Stimulated activated CD4-positive, alpha-beta T cell treated with anti-CD3 and anti-CD28 coated beads, Interleukin-12 subunit alpha, Interleukin-12 subunit beta, amount 100 ng/mL, for 4 hours (primary cell): ENCODE data around the gene SPINK2.

Experiments used
- DNase-seq: peaks from one replicate; pipeline ENCODE4 v3.0.0-alpha.2; 2020

SPINK2 gene

GRCh38 chr4:56821381-56822243, at the start of gene SPINK2:
Gene SPINK2 (minus strand): TSS chr4:56821701. CDS start chr4:56821662, 39 bp downstream.
- DNase-seq: peak; percentile 68

GRCh38 chr4:56870946-56871345, 49.4 kb upstream of the SPINK2 start:
- DNase-seq: no peak

- DNase-seq: no peak
Measured at GRCh38 chr4:56863441-56864139, 42.1 kb upstream of the SPINK2 start.

GRCh38 chr4:56861360-56861759, 39.9 kb upstream of the SPINK2 start:
- no peak for DNase-seq

GRCh38 chr4:56860781-56861180, 39.3 kb upstream of the SPINK2 start:
- DNase-seq: no peak

GRCh38 chr4:56859841-56860240, 38.3 kb upstream of the SPINK2 start:
- no peak for DNase-seq

GRCh38 chr4:56857601-56858309, 36.3 kb upstream of the SPINK2 start:
- no peak for DNase-seq

GRCh38 chr4:56856656-56857055, 35.2 kb upstream of the SPINK2 start:
- DNase-seq: no peak

- no peak for DNase-seq
Measured at GRCh38 chr4:56850910-56851309, 29.4 kb upstream of the SPINK2 start.

- DNase-seq: no peak
Measured at GRCh38 chr4:56844802-56845580, 23.5 kb upstream of the SPINK2 start.

- no peak for DNase-seq
Measured at GRCh38 chr4:56843421-56843899, 22.0 kb upstream of the SPINK2 start.

GRCh38 chr4:56840559-56840958, 19.1 kb upstream of the SPINK2 start:
- no peak for DNase-seq

- DNase-seq: no peak
Measured at GRCh38 chr4:56828784-56829535, 7.5 kb upstream of the SPINK2 start.

- no peak for DNase-seq
Measured at GRCh38 chr4:56823933-56824600, 2.6 kb upstream of the SPINK2 start.

- DNase-seq: no peak
Measured at GRCh38 chr4:56818797-56819196, 2.7 kb downstream of the SPINK2 start.

GRCh38 chr4:56817840-56818491, 3.5 kb downstream of the SPINK2 start:
- peak; percentile 10 for DNase-seq

GRCh38 chr4:56806666-56807065, 14.8 kb downstream of the SPINK2 start:
- no peak for DNase-seq

GRCh38 chr4:56804551-56804950, 16.9 kb downstream of the SPINK2 start:
- DNase-seq: no peak

GRCh38 chr4:56803471-56803870, 18.0 kb downstream of the SPINK2 start:
- DNase-seq: no peak
